Measurements from ENCODE around the gene OOEP.
"Not testable (repeated sequence)": the region's sequence is repeated elsewhere in the genome, so short reads cannot be mapped to it uniquely, and the experiment has no call there.

OOEP gene

DNA sequence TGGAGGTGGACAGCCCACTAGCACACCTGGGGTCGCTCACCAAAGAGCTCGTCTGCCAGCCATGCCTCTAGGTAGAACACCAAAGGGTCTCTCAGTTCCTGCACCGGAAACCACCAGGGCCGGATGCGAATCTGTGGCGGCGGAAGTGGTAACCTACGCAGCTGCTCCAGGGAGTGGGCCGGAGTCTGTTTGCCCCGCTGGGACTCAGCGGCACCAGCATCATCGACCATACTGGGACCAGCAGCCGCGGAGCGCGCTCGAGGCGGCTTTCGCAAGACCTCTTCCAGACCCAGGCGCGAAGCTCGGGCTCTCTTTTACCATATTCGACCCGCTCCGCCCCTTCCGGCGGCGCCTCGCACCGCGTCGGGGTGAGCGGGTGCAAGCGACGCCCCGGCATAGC lies at the start of gene OOEP:
TSS of gene OOEP (minus strand) at position 335 of the 400 bp plus-strand sequence. CDS start at position 230, 105 bp downstream.
- no peak for DNase-seq

DNA sequence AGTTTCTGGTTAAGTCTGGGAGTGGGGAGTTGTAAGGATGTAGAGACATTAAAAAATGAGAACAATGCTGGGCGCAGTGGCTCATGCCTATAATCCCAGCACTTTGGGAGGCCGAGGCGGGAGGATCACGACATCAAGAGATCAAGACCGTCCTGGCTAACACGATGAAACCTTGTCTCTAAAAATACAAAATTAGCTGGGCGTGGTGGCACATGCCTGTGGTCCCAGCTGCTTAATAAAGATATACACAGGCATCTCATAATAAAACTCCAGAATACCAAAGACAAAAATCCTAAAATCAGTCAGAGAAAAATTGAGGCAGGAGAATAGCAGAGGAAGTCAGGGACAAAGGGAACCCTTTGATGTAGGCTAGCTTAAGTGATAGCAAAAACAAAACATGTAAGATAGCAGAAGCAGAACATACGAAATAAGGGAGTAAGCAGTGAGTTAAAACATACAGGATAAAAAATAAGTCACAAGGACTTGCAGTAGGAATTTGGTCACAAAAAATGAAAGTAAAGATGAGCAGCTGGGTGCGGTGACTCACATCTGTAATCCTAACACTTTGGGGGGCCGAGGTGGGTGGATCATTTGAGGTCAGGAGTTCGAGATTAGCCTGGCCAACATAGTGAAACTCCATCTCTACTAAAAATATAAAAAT lies 48.5 kb upstream of the OOEP start:
- no peak for DNase-seq

DNA sequence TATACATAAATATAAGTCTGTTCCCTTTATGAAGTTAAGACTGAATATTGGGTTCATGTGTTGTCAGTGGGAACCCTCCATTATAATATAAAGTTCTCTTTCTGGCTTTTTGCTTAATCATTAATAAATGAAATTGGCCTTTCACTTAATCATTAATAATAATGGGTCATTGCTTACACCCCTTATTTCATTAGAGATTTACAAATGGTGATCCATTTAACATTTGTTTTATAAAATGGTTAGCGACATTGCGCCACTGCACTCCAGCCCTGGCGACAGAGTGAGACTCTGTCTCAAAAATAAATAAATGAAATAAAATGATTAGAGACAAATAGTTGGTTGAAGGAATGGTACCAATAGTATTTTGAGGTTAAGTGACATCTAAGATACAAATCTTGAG lies 43.4 kb upstream of the OOEP start:
- no peak for DNase-seq

DNA sequence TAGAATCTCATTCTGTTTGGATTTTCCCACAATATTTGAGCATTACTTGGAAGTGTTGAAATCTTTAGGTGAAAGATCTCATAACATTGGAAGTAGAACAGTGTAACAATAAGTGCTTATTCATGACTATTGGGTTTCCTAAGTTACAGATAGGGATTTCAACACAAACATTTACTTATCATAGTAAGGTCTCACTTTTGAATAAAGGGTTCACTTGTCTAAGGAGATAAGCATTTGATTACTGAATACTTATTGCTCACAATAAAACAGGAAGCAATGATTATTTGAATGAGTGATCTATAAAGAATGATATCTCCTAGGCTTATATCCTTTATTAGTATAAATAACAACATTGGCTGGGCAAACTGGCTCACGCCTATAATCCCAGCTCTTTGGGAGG lies 39.7 kb upstream of the OOEP start:
- DNase-seq: no peak

DNA sequence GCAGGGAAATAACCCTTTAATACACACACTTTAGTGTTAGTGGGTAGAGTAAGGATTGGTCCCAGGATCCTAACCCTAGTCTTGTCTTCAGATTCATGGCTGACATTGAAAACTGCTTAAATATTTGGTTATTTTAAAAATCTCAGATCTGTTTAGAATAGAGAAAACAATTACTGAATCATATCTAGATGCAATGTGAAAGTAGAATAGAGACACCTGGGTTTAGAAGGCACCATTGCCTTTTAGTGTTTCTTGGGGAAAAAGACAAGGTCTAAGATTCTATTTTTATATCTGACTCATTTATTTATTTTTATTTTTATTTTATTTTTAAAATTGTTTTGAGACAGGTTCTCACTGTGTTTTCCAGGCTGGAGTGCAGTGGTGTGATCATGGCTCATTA lies 31.0 kb upstream of the OOEP start:
- DNase-seq: no peak

DNA sequence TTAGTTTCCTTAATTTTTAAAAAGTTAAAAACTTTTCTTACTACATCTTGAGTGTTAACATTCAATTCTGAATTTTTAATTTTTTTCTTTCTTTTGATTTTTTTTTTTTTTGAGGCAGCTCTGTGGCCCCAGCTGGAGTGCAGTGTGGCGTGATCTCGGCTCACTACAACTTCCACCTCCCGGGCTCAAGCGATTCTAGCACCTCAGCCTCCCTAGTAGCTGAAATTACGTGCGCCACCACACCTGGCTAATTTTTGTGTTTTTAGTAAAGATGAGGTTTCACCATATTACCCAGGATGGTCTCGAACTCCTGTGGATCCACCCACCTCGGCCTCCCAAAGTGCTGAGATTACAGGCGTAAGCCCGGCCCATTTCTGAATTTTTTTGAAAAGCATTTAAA lies 26.2 kb upstream of the OOEP start:
- no peak for DNase-seq

DNA sequence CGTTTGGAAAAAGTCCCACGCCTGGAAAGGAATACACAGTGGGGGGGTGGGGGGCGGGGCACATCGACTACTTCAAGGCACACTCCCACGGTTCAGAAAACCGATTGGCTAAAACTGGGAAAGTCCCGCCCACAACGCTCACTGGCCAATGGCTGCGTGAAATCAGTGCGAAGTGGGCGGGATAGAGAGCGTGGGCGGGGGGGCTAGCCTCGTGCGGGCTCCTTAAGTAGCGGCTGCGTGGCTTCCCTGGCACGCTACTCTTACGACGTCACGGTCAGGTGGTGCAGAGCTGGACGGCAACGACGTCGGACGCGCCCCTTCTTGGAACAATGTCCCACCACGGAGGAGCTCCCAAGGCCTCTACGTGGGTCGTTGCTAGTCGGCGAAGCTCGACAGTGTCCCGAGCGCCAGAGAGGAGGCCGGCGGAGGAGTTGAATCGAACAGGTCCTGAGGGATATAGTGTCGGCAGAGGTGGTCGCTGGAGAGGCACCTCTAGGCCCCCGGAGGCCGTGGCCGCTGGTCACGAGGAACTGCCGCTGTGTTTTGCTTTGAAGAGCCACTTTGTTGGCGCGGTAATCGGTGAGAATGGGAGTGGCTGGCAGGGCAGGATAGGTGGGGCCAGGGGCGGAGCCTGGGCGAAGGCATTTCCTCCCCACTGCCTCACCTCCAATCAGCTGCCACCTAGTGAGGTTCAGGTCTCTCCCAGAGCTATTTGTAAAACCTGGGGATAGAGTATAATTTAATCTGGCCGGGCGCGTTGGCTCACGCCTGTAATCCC lies 25.1 kb upstream of the OOEP start, which contains the start of gene DDX43:
TSS of gene DDX43 (plus strand) at position 252 of the 778 bp plus-strand sequence. CDS start at position 330, 78 bp downstream.
- no peak for DNase-seq

DNA sequence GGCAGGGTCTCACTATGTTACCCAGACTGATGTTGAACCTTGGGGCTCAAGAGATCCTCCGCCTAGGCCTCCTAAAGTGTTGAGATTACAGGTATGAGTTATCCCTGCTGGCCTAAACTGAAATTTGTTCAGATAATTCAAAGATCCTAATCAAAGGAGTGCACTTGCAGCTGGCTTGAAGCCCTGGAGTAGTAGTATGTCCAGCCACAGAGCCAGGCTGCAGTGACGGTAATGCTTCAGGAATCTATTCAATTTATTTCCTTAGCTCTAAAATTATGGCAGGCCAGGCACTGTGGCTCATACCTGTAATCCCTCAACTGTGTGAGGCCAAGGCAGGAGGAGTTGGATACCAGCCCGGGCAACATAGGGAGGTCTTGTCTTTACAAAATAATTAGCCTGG lies 23.6 kb upstream of the OOEP start:
- DNase-seq: no peak

DNA sequence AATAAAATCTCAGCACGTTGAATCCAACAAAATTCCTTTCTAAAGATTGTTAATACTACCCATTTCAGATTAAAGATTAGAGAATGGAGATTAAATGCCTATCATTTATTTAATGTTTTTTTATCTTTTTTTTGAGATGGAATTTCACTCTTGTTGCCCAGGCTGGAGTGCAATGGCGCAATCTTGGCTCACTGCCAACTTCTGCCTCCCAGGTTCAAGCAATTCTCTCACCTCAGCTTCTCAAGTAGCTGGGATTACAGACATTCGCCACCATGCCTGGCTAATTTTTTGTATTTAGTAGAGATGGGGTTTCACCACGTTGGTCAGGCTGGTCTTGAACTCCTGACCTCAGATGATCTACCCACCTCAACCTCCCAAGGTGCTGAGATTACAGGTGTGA lies 22.5 kb upstream of the OOEP start:
- DNase-seq: not testable (repeated sequence)

DNA sequence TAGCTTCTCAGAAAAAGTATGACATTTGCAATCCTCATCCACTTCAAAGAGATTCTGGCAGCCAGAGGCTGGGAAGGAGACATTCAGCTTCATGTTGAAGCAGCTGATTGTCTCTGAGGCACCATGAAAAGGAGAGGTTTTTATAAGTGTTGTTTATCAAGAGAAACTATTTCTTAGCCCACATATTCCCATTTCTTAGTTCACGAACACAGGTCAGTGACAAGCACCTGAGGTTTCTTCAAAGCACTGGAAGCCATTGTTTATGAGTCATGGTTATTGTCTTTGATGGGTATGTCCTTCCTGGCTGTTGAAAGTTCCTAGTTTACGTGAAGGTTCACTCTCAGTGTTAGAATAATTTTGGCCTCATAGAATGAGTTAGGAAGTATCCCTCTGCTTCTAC lies 22.0 kb upstream of the OOEP start:
- DNase-seq: no peak

DNA sequence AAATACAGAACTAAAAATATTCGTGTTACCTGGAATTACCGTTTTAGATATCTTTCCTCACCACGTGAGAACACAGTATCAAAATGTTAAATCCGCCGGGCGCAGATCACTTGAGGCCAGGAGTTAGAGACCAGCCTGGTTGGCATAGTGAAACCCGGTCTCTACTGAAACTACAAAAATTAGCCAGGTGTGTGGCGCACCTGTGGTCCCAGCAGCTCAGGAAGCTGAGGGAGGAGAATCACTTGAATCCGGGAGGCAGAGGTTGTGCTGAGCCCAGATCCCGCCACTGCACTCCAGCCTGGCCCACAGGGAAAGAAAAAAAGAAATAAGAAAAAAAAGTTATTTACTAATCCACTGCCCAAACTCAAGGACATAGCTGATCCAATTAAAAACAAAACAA lies 20.2 kb upstream of the OOEP start:
- no peak for DNase-seq

DNA sequence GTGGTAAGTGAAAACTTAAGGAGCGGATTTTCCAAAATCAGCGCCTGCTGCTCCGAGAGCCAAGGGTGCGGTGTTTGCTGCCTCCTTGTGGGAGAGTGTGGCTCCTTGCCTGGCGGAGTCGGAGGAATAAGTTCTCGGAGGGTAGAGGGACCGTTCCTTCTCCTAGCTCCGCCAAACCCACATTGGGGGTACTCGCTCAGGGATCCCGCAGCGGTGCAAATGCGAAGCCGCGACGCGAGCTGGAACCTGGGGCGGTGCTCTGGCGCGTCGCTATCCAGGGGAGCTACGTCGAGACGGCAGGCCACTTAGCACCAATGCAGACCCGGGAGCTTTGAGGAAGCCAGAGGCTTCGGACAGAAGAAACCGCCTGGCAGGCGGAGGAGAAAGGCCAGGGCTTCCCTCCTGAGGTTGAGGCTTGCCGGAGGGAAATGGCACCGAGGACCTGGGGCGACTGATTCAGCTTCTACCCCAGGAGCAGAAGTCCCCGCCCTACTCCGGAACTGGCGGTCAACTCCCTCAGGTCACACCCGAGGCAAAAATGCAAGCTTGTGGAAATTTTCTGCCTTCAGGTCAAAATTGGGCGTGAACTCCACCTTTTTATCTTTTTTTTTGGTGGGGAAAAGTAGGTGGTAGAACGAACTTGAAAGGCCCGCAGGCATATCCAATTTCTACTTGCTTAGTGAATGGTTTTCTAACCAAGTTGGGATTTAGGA lies 19.3 kb upstream of the OOEP start:
- peak; percentile 48 for DNase-seq

DNA sequence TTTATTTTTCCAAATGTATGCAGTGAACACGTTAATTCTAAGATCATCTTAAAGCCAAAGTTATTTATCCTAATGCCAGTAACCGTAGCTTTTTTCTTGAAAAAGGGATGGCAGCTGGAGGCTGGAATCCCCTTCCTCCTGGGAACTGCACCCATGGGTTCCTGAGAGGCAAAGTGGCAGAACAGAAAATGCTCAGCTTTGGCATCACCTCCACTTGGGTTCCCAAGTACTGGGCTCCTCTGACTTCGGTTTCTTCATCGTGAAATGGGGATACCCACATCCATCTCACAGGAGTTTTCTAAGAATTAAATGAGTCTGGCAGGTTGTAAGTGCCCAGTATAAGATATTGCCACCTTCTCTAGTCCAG lies 18.7 kb upstream of the OOEP start:
- DNase-seq: no peak

DNA sequence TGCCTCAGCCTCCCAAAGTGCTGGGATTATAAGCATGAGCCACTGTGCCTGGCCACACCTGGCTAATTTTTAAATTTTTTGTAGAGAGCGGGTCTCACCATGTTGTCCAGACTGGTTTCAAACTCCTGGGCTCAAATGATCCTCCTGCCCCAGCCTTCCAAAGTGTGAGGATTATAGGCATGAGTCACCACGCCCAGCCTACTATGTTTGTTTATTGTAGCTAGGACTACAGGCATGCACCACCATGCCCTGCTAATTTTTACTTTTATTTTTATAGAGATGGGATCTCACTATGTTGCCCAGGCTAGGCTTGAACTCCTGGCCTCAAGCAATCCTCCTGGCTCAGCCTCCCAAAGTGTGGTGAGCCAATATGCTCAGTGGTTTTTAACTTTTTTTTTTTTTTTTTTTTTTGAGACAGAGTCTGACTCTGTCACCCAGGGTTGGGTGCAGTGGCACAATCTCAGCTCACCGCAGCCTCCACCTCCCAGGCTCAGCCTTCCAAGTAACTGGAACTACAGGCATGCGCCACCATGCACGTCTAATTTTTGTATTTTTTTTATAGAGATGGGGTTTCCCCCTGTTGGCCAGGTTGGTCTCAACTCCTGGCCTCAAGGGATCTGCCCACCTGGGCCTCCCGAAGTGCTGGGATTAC lies 12.9 kb upstream of the OOEP start:
- no peak for DNase-seq

DNA sequence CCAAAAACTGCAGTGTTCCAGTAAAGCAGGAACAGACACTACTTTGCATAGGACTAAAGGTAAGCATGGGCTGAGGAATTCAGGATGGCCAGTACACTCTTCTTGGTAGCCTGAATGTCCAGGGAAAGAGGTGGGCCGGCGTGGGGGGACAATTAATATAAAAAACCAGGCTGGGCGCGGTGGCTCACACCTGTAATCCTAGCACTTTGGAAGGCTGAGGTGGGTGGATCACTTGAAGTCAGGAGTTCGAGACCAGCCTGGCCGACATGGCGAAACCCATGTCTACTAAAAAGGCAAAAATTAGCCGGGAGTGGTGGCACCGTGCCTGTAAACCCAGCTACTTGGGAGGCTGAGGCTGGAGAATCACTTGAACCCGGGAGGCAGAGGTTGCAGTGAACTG lies 11.8 kb upstream of the OOEP start:
- not testable (repeated sequence) for DNase-seq

DNA sequence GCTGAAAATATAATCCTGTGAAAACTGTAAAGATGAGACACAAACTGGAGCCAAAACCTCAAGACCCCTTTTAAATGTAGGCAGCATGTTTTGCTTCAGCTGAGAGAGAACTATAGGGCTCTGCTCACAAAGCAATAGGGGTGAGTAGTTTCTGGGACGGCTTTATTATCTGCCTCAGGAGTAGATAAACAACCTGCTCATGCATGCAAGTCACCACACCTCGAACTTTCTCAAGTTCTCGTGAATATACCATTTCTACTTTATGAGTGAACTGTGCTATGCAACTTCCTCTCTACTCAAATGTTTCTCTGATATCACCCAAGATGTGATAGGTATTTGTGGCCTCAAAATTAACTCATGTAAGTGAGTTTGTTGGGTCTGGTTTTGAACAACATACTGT lies 7.5 kb upstream of the OOEP start:
- DNase-seq: no peak

DNA sequence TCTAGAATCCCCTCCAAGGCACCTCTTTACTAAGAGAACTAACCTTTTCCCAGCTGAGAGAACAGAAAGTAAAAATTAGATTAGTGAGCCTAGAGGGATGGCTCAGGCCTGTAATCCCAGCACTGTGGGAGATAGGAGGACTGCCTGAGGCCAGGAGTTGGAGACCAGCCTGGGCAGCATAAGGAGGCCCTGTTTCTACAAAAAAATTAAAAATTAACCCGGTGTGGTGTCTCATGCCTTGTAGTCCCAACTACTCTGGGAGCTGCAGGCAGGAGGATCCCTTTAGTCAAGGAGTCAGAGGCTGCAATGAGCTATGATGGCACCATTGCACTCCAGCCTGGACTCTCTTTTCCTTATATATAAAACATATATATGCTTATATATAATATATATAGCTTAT lies 5.5 kb upstream of the OOEP start:
- DNase-seq: no peak

DNA sequence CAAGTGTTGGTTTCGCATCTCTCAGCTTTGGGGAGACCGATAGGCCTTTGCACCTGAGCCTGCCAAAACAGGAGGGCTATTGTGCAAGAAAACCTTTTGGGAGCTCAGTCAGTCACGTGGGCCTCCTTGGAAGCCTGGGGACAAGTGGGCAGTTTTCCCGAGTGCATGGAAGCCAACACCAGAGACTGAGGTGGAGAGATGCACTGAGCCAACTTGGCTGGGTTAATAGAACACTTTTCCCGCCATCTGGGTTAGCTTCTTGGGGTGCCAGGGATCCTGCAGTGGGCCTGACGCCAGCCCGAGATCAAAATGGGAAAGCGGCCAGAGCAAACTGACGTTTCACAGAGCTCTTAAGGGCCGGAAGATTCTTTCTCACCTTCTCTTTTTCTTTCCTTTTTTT lies 2.8 kb upstream of the OOEP start:
- no peak for DNase-seq

DNA sequence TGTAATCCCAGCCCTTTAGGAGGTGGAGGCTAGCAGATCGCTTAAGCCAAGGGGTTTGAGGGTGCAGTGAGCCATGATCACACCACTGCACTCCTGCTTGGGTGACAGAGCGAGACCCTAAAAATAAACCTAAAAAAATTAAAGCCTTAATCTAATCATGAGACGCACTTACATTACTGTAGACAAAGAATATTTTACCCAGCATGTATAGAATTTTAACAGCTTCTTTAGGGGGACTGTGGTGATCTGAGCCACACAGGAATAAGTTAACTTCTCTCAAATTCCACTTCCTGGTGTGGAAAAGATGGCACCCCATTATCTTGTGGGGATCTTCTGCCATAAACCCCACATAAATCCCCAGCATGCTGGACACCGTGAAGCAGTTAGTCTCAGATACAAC lies 2.3 kb upstream of the OOEP start:
- DNase-seq: no peak

DNA sequence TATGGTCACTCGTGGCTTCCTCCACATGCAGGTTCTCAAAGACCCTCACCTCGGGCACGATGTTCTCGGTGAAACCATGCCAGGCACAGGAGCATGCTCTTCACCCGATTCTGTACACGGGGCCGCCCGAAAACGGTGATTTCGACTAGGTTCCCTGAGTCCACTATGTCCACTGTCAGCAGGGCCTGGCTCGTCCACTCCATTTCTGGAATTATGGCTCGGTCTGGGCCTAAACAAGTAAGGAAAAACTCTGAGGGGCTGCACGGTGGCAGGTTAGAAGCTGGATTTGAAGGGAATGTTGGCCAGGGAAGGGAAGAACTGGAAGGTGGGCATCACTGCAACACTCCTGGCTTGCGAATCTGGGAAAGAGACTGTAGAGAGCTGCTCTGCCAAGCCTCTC lies 540 bp downstream of the OOEP start:
- no peak for DNase-seq

DNA sequence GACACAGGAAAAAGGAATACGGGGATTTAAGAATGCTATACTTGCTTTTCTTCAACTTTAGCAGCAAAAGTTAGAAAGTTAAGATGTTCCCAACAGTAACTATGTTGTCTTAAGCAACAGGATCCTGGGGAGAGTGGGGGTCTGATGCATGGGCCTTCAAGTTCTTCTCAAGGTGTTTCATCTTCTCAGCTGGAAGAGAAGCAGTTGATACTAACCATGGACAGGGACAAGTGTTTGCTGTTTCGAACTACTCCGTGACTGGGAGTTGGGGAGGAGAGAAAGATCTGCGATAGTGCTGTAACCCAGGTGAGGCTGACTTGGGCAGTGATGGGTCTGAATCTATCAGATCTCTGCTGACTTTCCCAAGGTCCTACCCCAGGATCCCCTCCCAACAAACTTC lies 1.0 kb downstream of the OOEP start:
- DNase-seq: no peak

DNA sequence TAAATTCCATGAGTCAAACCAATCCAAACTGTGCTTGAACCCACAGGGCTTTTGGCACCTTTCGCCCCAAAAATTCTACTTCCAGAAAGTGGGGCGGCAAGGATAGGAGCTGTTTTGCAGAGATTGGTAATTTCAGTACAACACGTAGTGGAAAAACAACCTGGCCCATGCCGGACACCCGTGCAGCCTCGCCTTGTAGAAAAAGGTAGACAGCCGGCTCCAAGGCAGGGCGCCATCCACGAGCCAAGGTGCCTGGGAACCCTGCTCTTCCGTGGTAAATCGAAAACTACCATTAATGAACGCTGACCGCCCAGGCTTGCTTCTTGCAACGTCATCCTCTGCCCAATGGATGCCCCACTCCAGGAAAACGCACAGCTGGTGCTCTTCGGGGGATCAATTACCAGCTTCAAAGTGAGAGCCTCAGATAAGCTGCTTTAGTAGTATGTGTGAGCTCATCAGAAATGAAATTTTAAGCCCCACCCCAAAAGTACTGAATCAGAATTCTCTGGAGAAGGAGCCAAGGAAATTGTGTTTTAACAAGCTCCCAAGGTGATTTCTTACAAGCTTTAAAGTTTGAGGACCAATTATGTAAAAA lies 1.8 kb downstream of the OOEP start:
- no peak for DNase-seq

DNA sequence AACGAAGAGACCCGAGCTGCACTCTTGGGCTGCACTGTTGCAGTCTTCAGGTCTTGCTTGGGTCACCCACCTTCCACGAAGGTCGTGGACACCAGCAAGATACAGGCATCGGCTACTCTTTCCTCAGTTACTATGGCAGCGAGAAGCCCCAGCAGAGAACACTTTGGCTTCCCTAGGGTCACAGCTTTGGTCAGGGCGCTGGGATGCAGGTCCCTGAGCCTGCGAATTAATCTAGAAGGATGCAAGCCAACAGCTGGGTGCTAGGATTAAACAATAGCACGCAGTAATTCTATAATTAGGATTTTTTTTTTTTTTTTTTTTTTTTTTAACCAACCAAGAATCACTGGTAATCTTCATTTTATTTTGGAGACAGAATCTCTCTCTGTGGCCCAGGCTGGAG lies 5.1 kb downstream of the OOEP start:
- no peak for DNase-seq

Data from activated gamma-delta T cell treated with Interleukin-2 at 50 U/mL for 16 hours (primary cell).